Neural progenitor cell (in vitro differentiated cells): ENCODE results near the gene ZNF782.

Experiments used
- EZH2 ChIP-seq: fragments of 200-600 bp; sonication (generic); IDR thresholded peaks from 2 replicates; pipeline ENCODE4 v1.6.1; 2017; ENCODE audit warnings: antibody characterized with exemption, mild to moderate bottlenecking, moderate library complexity
- EZH2phosphoT487 ChIP-seq: fragments of 200-600 bp; sonication (generic); IDR thresholded peaks from 2 replicates; pipeline ENCODE4 v1.6.1; 2017; ENCODE audit warnings: antibody characterized with exemption
- TF ChIP-seq, protein P1 (sequence below): fragments of 200-600 bp; sonication (generic); IDR thresholded peaks from 2 replicates; pipeline ENCODE4 v1.5.1; 2017; ENCODE audit warnings: antibody characterized with exemption, mild to moderate bottlenecking

DNA sequence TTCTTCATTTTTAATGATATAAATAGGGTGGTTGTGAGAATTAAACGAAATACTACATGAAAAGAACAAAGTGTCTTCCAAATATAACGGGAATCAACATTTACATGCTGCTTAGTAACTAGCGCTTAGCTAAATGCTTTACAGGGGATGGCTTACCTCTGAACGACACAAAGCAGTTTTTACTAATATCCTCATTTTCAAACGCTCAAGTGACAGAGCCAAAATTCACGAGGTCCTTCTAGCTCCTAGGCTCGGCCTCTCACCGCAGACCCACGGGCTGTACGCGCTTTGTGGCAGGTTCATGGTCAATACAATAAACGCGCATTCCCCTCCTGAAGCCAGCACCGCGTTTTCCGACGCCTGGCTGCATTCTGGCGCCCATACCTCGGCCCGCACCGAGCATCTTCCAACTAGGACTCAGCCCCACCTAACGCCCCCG is 76.9 kb downstream of the ZNF782 start:
- TF ChIP-seq EZH2 = no peak
- TF ChIP-seq, protein P1, sequence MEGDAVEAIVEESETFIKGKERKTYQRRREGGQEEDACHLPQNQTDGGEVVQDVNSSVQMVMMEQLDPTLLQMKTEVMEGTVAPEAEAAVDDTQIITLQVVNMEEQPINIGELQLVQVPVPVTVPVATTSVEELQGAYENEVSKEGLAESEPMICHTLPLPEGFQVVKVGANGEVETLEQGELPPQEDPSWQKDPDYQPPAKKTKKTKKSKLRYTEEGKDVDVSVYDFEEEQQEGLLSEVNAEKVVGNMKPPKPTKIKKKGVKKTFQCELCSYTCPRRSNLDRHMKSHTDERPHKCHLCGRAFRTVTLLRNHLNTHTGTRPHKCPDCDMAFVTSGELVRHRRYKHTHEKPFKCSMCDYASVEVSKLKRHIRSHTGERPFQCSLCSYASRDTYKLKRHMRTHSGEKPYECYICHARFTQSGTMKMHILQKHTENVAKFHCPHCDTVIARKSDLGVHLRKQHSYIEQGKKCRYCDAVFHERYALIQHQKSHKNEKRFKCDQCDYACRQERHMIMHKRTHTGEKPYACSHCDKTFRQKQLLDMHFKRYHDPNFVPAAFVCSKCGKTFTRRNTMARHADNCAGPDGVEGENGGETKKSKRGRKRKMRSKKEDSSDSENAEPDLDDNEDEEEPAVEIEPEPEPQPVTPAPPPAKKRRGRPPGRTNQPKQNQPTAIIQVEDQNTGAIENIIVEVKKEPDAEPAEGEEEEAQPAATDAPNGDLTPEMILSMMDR = no peak
- TF ChIP-seq EZH2phosphoT487 = no peak
